Upper lobe of left lung (tissue), 4 donors: ENCODE results near the gene SCTR.

ENCODE experiments used
- CTCF ChIP-seq, 6 experiments: fragments of 450-650 bp in 4 of 6; fragments of 200-600 bp in 2 of 6; sonication (generic) in 2 of 6; IDR thresholded peaks; one replicate each; pipeline ENCODE4 v1.5.1; 2016 to 2019; ENCODE audit warnings: antibody characterized with exemption in 6 of 6
- EP300 ChIP-seq, 4 donors: sonication (generic); formaldehyde crosslinking; IDR thresholded peaks; one replicate each; pipeline ENCODE4 v1.5.1; 2017; ENCODE audit warnings: antibody characterized with exemption in 4 of 4, control low read depth in 2 of 4
- POLR2A ChIP-seq, 4 donors: fragments of 450-650 bp; IDR thresholded peaks; one replicate each; pipeline ENCODE4 v1.5.1; 2016 to 2017; ENCODE audit warnings: antibody characterized with exemption in 4 of 4, mild to moderate bottlenecking in 2 of 4
- POLR2AphosphoS5 ChIP-seq, 2 donors: sonication (generic); formaldehyde crosslinking; IDR thresholded peaks; one replicate each; pipeline ENCODE4 v1.5.1; 2017; ENCODE audit warnings: antibody characterized with exemption in 2 of 2

- no peak for TF ChIP-seq CTCF (IDR thresholded peaks at IDR 0.05)
- no peak for TF ChIP-seq POLR2A (IDR thresholded peaks at IDR 0.05)
- TF ChIP-seq POLR2AphosphoS5 (IDR thresholded peaks at IDR 0.05): no peak
- no peak for TF ChIP-seq EP300 (IDR thresholded peaks at IDR 0.05)
Observed at GRCh38 chr2:119416299-119416923, 107.9 kb downstream of the SCTR start.
